Measurements from ENCODE around the gene KPRP.
A peak's percentile ranks its signal among the peaks of the same experiment; 100 is the strongest.

The KPRP gene

DNA sequence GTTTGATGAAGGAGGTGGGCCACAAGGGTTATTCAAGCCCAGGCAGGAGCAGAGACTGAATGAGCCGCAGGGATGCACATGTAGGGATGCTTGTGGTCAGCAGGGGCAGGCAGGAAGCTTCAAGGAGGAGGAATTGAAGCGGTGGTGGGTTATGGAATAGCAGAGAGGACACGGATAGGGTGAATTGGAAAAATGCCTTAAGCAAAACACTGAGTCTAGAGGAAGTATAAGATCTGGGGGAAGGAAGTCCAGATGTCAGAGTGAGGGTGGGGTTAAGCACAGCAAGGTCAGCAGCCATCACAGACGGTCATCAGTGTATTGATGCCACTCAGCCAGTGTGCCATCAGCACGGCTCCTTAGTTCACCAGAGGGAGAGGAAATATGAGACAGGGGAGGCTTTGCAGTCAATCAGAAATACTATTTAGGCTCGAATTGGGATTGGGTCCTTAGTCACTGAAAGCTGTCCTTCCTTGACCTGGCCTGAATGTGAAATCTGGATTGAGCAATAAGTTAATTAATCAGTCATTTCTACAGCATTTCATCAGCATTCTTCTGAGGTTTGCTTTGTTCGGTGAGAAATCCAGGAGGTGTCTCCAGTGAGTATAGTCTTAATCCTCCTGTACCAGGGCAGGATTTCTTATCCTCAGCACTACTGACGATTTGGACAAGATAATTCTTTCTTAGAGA lies 11.2 kb downstream of the KPRP start:
- intact Hi-C loops (cut with DNase I): no loop called here
- no peak for DNase-seq

DNA sequence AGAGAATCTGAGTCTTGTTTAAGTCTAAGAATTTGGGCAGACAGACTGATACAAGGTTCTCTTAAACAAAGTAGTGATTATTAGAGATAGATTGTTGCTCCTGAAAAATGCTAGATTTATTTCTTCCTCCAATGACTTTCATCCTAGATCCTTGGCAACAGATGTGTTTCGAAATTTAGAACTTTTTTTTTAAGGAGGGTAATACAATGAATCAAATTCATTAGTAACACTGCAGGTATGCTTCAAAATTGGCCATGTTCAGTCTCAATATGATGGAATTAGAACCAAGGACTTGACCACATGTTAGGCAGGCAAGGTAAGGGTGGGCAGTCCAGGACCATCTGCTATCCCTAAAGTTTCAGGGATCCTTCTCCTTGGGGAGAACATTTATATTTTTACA lies 12.6 kb downstream of the KPRP start:
- DNase-seq: no peak
- intact Hi-C loops (cut with DNase I): no loop called here

GRCh38 chr1:152774875-152775274 lies 17.1 kb downstream of the KPRP start, which contains the start of gene LCE1F:
LCE1F (plus strand) TSS chr1:152775140; CDS start chr1:152776372, 1,232 bp downstream.
- intact Hi-C loops (cut with DNase I): no loop called here
- DNase-seq: no peak

GRCh38 chr1:152776361-152776760 lies 18.5 kb downstream of the KPRP start:
- intact Hi-C loops (cut with DNase I): no loop called here
- no peak for DNase-seq

- intact Hi-C loops (cut with DNase I): no loop called here
- no peak for DNase-seq
Observed at GRCh38 chr1:152777510-152778137, 19.8 kb downstream of the KPRP start.

- intact Hi-C loops (cut with DNase I): no loop called here
Observed at GRCh38 chr1:152783095-152783494, 25.3 kb downstream of the KPRP start.

GRCh38 chr1:152786077-152786476 lies 28.3 kb downstream of the KPRP start, which contains the start of gene LCE1E:
LCE1E (plus strand) TSS chr1:152786257; CDS start chr1:152787300, 1,043 bp downstream.
- intact Hi-C loops (cut with DNase I): no loop called here
- DNase-seq: no peak

More at GRCh38 chr1:152783095-152783494, 25.3 kb downstream of the KPRP start:
- DNase-seq: no peak

DNA sequence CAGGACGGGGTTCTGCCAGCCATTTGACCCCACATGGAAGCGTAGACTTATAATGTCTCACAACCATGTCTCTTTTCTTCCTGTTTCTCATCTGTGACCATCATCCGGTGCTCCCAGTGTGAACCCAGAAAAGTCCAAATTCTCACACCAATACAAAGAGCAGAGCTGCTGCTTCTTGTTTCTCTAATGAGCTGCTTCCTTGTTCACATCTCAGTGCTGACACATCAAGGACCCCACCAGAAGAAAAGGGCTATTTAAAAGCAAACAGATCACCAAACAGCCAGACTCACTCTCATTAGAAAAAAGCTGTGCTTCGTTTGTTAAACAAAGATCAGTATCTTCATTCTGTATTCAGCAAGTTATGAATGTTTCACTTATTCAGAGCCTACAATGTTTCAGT lies 37.9 kb downstream of the KPRP start:
- peak in 1 of 42 donors; percentile 6 for DNase-seq
- intact Hi-C loops (cut with DNase I): no loop called here

- DNase-seq: no peak
- intact Hi-C loops (cut with DNase I): no loop called here
Observed at GRCh38 chr1:152796421-152796820, 38.6 kb downstream of the KPRP start, which contains the start of gene LCE1D. LCE1D (plus strand) TSS chr1:152796721; CDS start chr1:152797795, 1,074 bp downstream.

DNA sequence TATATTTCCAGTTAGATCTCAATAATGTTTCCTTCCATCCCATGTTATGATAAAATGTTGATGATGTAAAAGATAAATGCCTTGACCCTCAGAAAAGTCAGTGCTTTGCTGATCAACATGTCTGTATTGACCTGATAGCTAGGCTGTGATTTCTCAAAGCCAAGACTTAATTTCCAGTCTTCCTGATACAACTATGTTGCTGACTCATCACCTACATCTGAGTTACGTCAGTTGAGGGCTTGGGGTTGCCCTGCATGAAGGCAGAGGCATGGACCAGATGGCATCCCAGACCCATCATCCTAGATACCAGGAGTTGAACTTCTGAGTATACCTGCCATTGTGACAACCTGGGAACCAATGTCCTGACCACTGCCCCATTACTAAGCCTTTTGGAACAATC lies 43.5 kb downstream of the KPRP start:
- DNase-seq: no peak
- intact Hi-C loops (cut with DNase I): no loop called here

DNA sequence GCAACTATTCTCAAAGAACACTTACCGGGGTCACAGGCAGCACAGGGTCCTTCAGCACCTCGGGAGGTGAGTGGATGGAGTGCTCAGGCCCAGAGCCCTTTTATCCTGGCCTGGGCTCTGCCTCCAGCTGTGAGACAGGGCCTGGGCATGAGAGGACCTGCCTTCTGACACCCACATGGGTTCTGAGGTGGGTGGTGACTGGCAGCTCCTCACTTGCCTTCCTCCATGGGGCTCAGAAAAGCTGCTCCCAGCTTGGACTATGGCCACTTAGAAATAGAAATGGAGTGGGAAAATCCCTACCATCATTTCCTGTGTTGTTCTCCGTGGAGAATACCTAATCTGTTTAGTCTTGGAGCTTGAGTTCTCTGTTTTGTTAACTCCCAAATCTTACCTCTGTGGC lies 48.8 kb downstream of the KPRP start, which contains the start of gene LCE1C:
Gene LCE1C (minus strand): TSS at position 76 of the 400 bp plus-strand sequence. CDS start 1,173 bp downstream, outside the sequence.
- intact Hi-C loops (cut with DNase I): no loop called here
- no peak for DNase-seq

DNA sequence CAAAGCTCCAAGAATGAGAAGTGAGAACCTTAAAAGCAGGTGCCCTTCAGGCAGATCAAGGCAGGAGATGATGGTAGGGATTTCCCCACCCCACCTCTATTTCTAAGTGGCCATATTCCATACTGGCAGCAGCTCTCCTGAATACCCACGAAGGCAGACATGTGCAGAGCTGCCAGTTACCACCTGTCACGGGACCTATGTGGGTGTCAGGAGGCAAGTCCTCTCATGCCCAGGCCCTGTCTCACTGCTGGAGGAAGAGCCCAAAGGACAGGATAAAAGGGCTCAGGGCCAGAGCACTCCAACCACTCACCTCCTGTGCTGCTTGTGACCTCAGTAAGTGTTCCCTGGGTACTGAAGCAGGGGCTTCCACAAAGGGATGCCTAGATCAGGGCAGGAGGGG lies 53.2 kb downstream of the KPRP start:
- intact Hi-C loops (cut with DNase I): no loop called here
- no peak for DNase-seq
